Activated CD8-positive, alpha-beta T cell treated with anti-CD3 and anti-CD28 coated beads for 36 hours (primary cell): ENCODE results near the gene C10orf67. TPM values are rescaled to one million over a fixed set of nuclear protein-coding genes. Genes with fewer than 3 reads are reported as not detected.

Source experiments
- ATAC-seq: fragments of 200-7000 bp; cut with Tn5 transposase; one replicate; pipeline ENCODE4 v1.10.0; 2021; ENCODE audit warnings: mild to moderate bottlenecking, moderate library complexity
- CTCF ChIA-PET: fragments of 350-600 bp; sonication (Branson Sonifier 250); formaldehyde crosslinking; loops from one replicate; lab custom pipeline; 2021; ENCODE audit warnings: antibody characterized with exemption; lab: Charles Lee
- POLR2A ChIA-PET: fragments of 350-600 bp; sonication (Branson Sonifier 250); formaldehyde crosslinking; loops from one replicate; lab custom pipeline; 2021; ENCODE audit warnings: antibody characterized with exemption; lab: Charles Lee
- DNase-seq: peaks from one replicate; pipeline ENCODE4 v3.0.0-alpha.2; 2020
- H3K27ac Mint-ChIP-seq: one replicate; pipeline ENCODE4 v1.8.0; 2021; ENCODE audit warnings: mild to moderate bottlenecking, mixed read lengths
- H3K27me3 Mint-ChIP-seq: one replicate; pipeline ENCODE4 v1.8.0; 2021; ENCODE audit warnings: mixed read lengths
- H3K36me3 Mint-ChIP-seq: one replicate; pipeline ENCODE4 v1.8.0; 2021; ENCODE audit warnings: low read depth, mixed read lengths
- H3K4me1 Mint-ChIP-seq: one replicate; pipeline ENCODE4 v1.8.0; 2021; ENCODE audit warnings: low read depth, mixed read lengths
- H3K4me3 Mint-ChIP-seq: one replicate; pipeline ENCODE4 v1.8.0; 2021; ENCODE audit warnings: mild to moderate bottlenecking, moderate library complexity, mixed read lengths
- H3K9me3 Mint-ChIP-seq: one replicate; pipeline ENCODE4 v1.8.0; 2021; ENCODE audit warnings: mixed read lengths
- intact Hi-C: fragments of 100-400 bp; cut with micrococcal nuclease; formaldehyde crosslinking; loops from one replicate; pipeline ENCODE4 v1.10.0; 2022
- total RNA-seq, 2 experiments: library from RNA; stranded (reverse); gene quantifications; one replicate each; pipeline ENCODE4 v1.2.3, GENCODE V29; 2021
- TF ChIP-seq, protein P1 (sequence below): fragments of 200-600 bp; IDR thresholded peaks from one replicate; pipeline ENCODE4 v1.8.0; 2022; ENCODE audit warnings: antibody characterized with exemption, mild to moderate bottlenecking

C10orf67 gene
- total RNA-seq, 2 experiments from 2014 or later, result 0.25 to 0.32 TPM

DNA sequence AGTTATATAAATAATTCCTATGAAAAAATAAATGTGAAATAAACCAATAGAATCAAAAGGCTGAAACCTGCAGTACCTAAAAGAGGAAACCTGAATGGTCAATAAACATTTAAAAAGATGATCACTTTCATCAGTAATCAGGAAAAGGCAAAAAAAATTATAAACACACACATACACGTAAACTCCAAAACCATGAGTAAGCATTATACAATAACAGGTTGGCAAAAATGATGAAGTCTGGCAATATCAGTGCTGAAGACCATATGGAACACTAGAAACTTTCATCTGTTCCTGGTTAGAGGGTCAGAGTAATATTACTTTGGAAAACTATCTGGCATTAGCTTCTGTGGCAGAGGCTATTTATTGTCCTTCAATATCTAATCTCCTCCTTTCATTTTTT is 114.0 kb downstream of the C10orf67 start:
- Mint-ChIP-seq H3K27me3 (peaks cover 4% of the 10 kb centered on the region), H3K4me1 (no peaks in the 10 kb centered on the region), H3K36me3 (no peaks in the 10 kb centered on the region), H3K9me3 (no peaks in the 10 kb centered on the region), H3K27ac (no peak overlapping the region), H3K4me3 (no peak overlapping the region)
- DNase-seq (no peak), ATAC-seq (no peak)
- intact Hi-C loops, result no loop called here
- TF ChIP-seq, protein P1, sequence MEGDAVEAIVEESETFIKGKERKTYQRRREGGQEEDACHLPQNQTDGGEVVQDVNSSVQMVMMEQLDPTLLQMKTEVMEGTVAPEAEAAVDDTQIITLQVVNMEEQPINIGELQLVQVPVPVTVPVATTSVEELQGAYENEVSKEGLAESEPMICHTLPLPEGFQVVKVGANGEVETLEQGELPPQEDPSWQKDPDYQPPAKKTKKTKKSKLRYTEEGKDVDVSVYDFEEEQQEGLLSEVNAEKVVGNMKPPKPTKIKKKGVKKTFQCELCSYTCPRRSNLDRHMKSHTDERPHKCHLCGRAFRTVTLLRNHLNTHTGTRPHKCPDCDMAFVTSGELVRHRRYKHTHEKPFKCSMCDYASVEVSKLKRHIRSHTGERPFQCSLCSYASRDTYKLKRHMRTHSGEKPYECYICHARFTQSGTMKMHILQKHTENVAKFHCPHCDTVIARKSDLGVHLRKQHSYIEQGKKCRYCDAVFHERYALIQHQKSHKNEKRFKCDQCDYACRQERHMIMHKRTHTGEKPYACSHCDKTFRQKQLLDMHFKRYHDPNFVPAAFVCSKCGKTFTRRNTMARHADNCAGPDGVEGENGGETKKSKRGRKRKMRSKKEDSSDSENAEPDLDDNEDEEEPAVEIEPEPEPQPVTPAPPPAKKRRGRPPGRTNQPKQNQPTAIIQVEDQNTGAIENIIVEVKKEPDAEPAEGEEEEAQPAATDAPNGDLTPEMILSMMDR, result no peak
- ChIA-PET CTCF (interaction anchor here (0.7 kb wide), 1 partner anchor 18 kb away, joined by 3 read pairs; no protein-coding TSS in a partner anchor), POLR2A (no interaction called here)

DNA sequence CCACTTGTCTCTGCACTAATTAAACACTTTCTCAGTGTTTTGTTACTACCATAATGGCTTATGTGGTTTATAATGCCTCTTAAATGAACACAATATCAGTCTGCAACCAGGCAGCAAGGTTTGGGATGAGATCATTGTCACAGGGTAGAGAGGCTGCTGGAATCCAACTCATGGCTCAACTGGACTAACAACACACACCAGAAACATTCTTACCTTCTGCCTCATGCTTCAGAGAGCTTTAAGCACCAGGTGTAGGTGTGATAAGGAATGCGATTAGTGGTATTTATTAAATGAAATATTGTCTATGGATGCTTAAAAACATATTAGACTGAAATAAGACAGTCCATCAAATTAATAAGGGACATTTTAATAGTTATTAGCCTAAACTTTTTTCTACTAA is 127.1 kb downstream of the C10orf67 start:
- no peaks in the 10 kb centered on the region for H3K36me3 Mint-ChIP-seq
- H3K27me3 Mint-ChIP-seq, result peaks cover 8% of the 10 kb centered on the region
- H3K4me1 Mint-ChIP-seq, result no peaks in the 10 kb centered on the region
- POLR2A ChIA-PET, result no interaction called here
- no peak for DNase-seq
- CTCF ChIA-PET, result no interaction called here
- intact Hi-C loops, result no loop called here
- no peaks in the 10 kb centered on the region for H3K9me3 Mint-ChIP-seq
- no peak overlapping the region for H3K27ac Mint-ChIP-seq
- no peak for ATAC-seq
- no peak overlapping the region for H3K4me3 Mint-ChIP-seq
- TF ChIP-seq, protein P1, result no peak

DNA sequence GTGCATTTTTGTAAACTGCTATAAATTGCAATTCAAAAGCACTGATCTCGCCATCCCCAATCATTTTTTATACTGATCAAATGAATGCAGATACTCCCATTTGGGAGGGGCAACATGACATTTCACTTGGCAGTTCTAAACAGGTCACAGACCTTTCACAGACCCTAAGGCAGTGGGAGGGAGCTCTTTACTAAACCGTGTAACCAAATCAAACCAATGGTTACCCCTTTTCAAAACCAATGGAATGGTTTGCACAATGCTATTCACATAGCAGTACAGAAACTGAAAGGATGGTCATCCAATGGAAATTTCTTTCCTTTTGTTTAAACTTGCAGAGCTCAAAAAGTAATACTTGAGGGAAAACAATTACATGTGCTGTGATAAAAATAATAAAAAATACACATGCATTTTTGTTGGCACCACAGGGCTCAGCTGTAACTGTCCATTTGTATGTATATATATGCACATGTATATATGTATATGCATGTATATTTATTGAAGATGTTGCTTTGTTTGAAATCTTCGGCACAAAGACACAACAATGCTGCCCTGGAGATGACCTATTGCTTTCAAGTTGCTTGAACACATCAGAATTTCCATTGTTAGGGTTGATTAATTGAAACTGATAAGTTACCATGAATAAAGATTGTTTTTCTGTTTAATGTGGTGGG is 138.5 kb downstream of the C10orf67 start:
- intact Hi-C loops, result no loop called here
- ChIA-PET POLR2A (no interaction called here), CTCF (interaction anchor here (1.4 kb wide), 1 partner anchor 48 kb away, joined by 3 read pairs; no protein-coding TSS in a partner anchor)
- Mint-ChIP-seq H3K9me3 (no peaks in the 10 kb centered on the region), H3K27ac (no peak overlapping the region), H3K36me3 (no peaks in the 10 kb centered on the region), H3K4me1 (no peaks in the 10 kb centered on the region), H3K27me3 (peaks cover 39% of the 10 kb centered on the region), H3K4me3 (no peak overlapping the region)
- DNase-seq (no peak), ATAC-seq (no peak)
- TF ChIP-seq, protein P1, result no peak

DNA sequence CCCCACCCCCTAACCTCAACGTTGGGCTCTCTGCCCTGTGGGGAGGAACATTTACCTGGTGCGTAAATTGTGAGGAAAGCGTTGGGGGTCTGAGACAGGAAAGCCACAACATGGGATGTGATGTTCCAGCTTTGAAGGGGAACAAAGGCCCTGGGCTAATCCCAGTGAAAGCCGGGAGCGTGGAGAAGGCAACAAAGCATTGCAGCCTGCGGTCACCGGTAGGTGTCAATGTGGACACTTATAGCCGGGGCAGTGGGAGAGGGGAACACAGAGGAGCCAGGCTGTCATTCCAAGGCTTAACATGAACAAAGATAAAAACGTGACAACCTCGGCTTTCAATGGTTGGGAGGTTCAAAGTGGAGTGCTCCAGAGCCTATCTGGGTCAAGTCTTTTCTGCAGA is 139.8 kb downstream of the C10orf67 start:
- ChIA-PET POLR2A (no interaction called here), CTCF (no interaction called here)
- Mint-ChIP-seq H3K4me3 (no peak overlapping the region), H3K9me3 (no peaks in the 10 kb centered on the region), H3K27me3 (peaks cover 47% of the 10 kb centered on the region), H3K4me1 (no peaks in the 10 kb centered on the region), H3K36me3 (no peaks in the 10 kb centered on the region), H3K27ac (no peak overlapping the region)
- intact Hi-C loops, result no loop called here
- DNase-seq, result no peak
- TF ChIP-seq, protein P1, result no peak
- no peak for ATAC-seq

DNA sequence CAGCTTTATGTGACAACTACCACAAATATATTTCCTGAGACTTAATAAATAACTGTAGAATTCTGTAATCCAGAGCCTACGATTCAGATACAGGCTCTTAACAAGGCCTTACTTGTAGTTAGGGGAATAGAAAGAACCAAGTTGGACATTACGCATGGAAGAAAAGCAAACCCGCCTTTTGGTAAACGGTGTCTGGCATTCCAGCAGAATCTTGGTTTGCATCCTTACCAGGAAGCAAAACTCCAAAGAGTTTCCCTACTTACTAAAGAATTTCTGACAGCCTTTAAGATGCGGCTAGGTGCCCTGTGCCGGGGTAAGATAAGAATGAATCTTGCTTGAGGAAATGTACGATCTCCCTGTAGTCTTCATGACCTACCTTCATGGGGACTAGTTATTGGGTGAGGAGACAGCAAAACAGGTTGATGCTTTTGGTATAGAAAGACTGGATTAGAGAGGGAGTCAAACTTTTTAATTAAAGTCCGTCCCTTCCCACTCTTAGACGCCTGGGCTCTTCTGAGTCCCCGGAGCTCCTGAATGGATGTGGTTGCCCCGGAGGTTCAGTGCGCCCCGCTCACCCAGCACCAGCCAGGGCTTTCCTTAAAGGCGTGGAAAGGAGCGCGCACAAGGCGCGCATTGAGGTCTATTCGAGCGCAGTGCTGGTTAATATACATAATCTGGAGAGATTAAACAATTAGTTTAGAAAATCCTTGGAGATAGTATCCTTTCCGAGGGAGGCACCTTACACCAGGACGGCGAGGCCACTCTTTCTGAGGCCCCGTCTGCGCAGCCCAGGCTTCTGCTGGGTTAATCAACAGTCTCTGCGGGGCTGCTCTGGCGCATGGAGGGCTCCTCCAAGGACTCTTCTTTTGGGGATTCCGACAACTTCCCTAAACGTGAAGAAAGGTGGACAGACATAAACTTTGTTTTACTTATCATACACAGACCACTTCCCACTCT is 140.9 kb downstream of the C10orf67 start:
- H3K4me1 Mint-ChIP-seq, result no peaks in the 10 kb centered on the region
- DNase-seq, result no peak
- no peak for ATAC-seq
- H3K9me3 Mint-ChIP-seq, result no peaks in the 10 kb centered on the region
- intact Hi-C loops, result no loop called here
- TF ChIP-seq, protein P1, result no peak
- H3K27me3 Mint-ChIP-seq, result peaks cover 46% of the 10 kb centered on the region
- H3K4me3 Mint-ChIP-seq, result no peak overlapping the region
- ChIA-PET POLR2A (no interaction called here), CTCF (no interaction called here)
- H3K27ac Mint-ChIP-seq, result no peak overlapping the region
- H3K36me3 Mint-ChIP-seq, result no peaks in the 10 kb centered on the region
